Epithelial cell of proximal tubule (primary cell): ENCODE measurements around the gene RCAN2. TPM values are rescaled to one million over a fixed set of nuclear protein-coding genes. Genes with fewer than 3 reads are reported as not detected.

Experiments
- DNase-seq: peaks from one replicate; pipeline ENCODE4 v3.0.0-alpha.2; 2011; ENCODE audit warnings: low read depth
- H3K4me3 ChIP-seq: 2 replicates; pipeline ENCODE4 v1.5.1; 2011; ENCODE audit warnings: low read depth, mild to moderate bottlenecking, low read length
- CTCF ChIP-seq: conservative IDR thresholded peaks from 2 replicates; pipeline ENCODE4 v1.5.1; 2012; ENCODE audit warnings: low read depth, mild to moderate bottlenecking, low read length
- total RNA-seq: library from RNA; depleted of rRNA; stranded (reverse); fragments of >200 nt; gene quantifications from 2 replicates; pipeline ENCODE4 v1.2.3, GENCODE V29; 2015

RCAN2 gene
- total RNA-seq, 1 donor from 2014 or later: 5.3 TPM

- H3K4me3 ChIP-seq: no peak overlapping the region
- no peak for TF ChIP-seq CTCF
- no peak for DNase-seq
Observed at GRCh38 chr6:46265373-46265772, 225.9 kb downstream of the RCAN2 start.

GRCh38 chr6:46263707-46264086 lies 227.6 kb downstream of the RCAN2 start:
- no peak overlapping the region for H3K4me3 ChIP-seq
- TF ChIP-seq CTCF: no peak
- DNase-seq: no peak

- TF ChIP-seq CTCF: no peak
Observed at GRCh38 chr6:46262928-46263706, 228.1 kb downstream of the RCAN2 start.

GRCh38 chr6:46258249-46258648 lies 233.0 kb downstream of the RCAN2 start:
- no peak for DNase-seq
- TF ChIP-seq CTCF: no peak
- no peak overlapping the region for H3K4me3 ChIP-seq

More at GRCh38 chr6:46262928-46263706, 228.1 kb downstream of the RCAN2 start:
- H3K4me3 ChIP-seq: no peak overlapping the region
- no peak for DNase-seq

GRCh38 chr6:46255528-46255927 lies 235.7 kb downstream of the RCAN2 start:
- no peak overlapping the region for H3K4me3 ChIP-seq
- TF ChIP-seq CTCF: no peak
- DNase-seq: no peak

- TF ChIP-seq CTCF: no peak
- H3K4me3 ChIP-seq: no peak overlapping the region
- DNase-seq: no peak
Observed at GRCh38 chr6:46254946-46255345, 236.3 kb downstream of the RCAN2 start.

- no peak for DNase-seq
- no peak overlapping the region for H3K4me3 ChIP-seq
- no peak for TF ChIP-seq CTCF
Observed at GRCh38 chr6:46254331-46254730, 236.9 kb downstream of the RCAN2 start.
